ENCODE measurements around the gene NUP42. TPM values are rescaled to one million over a fixed set of nuclear protein-coding genes. Genes with fewer than 3 reads are reported as not detected.

Gene NUP42
- total and polyA plus RNA-seq, 9 of the 15 experiments (the other 6 are each of a cell fraction or from before 2014, with no cell fraction given), result 41.8 to 86.4 (median 71.2) TPM

DNA sequence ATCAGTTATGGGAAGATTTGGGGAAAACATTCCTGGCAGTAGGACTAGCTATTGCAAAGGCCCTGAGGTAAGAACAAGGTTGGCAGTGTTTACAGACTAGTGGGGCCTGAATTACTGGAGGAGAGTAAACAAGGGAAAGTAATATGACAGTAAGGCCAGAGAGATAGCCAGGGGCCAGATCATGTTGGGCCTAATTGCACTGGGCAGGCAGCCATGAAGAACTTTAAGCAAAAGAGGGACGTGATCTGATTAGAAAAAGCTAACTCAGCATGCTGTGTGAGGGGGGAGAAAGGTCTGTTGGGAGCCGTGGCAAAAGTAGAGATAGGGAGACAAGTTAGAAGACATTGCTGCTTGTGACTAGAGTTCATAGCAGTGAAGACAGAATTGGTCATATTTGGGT is 9.2 kb downstream of the NUP42 start (continued):
- TF ChIP-seq CXXC5 (CRISPR knock-in tag; IDR thresholded peaks at IDR 0.05), result peak; percentile 61
- TF ChIP-seq PCBP2 (IDR thresholded peaks at IDR 0.05; ENCODE audit: low read depth, low read length, poor library complexity, severe bottlenecking), result no peak
- TF ChIP-seq, protein P1, sequence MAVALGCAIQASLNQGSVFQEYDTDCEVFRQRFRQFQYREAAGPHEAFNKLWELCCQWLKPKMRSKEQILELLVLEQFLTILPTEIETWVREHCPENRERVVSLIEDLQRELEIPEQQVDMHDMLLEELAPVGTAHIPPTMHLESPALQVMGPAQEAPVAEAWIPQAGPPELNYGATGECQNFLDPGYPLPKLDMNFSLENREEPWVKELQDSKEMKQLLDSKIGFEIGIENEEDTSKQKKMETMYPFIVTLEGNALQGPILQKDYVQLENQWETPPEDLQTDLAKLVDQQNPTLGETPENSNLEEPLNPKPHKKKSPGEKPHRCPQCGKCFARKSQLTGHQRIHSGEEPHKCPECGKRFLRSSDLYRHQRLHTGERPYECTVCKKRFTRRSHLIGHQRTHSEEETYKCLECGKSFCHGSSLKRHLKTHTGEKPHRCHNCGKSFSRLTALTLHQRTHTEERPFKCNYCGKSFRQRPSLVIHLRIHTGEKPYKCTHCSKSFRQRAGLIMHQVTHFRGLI (CRISPR knock-in tag; IDR thresholded peaks at IDR 0.05), result no peak
- TF ChIP-seq, protein P2, sequence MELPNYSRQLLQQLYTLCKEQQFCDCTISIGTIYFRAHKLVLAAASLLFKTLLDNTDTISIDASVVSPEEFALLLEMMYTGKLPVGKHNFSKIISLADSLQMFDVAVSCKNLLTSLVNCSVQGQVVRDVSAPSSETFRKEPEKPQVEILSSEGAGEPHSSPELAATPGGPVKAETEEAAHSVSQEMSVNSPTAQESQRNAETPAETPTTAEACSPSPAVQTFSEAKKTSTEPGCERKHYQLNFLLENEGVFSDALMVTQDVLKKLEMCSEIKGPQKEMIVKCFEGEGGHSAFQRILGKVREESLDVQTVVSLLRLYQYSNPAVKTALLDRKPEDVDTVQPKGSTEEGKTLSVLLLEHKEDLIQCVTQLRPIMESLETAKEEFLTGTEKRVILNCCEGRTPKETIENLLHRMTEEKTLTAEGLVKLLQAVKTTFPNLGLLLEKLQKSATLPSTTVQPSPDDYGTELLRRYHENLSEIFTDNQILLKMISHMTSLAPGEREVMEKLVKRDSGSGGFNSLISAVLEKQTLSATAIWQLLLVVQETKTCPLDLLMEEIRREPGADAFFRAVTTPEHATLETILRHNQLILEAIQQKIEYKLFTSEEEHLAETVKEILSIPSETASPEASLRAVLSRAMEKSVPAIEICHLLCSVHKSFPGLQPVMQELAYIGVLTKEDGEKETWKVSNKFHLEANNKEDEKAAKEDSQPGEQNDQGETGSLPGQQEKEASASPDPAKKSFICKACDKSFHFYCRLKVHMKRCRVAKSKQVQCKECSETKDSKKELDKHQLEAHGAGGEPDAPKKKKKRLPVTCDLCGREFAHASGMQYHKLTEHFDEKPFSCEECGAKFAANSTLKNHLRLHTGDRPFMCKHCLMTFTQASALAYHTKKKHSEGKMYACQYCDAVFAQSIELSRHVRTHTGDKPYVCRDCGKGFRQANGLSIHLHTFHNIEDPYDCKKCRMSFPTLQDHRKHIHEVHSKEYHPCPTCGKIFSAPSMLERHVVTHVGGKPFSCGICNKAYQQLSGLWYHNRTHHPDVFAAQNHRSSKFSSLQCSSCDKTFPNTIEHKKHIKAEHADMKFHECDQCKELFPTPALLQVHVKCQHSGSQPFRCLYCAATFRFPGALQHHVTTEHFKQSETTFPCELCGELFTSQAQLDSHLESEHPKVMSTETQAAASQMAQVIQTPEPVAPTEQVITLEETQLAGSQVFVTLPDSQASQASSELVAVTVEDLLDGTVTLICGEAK (IDR thresholded peaks at IDR 0.05), result peak; percentile 37
- TF ChIP-seq, protein P2 (CRISPR knock-in tag; IDR thresholded peaks at IDR 0.05), result no peak
- 0 out of 2 replicates have a peak, but pooled peaks have one; percentile 27 for TF ChIP-seq ZNF644 (tag; IDR thresholded peaks at IDR 0.05; ENCODE audit: low read depth)
- no peak for TF ChIP-seq SREBF2 (CRISPR knock-in tag; IDR thresholded peaks at IDR 0.05)
- TF ChIP-seq NFXL1 (CRISPR knock-in tag; IDR thresholded peaks at IDR 0.05), result no peak
- no peak for TF ChIP-seq TCFL5 (CRISPR knock-in tag; conservative IDR thresholded peaks at IDR 0.05)
- TF ChIP-seq, protein P3, sequence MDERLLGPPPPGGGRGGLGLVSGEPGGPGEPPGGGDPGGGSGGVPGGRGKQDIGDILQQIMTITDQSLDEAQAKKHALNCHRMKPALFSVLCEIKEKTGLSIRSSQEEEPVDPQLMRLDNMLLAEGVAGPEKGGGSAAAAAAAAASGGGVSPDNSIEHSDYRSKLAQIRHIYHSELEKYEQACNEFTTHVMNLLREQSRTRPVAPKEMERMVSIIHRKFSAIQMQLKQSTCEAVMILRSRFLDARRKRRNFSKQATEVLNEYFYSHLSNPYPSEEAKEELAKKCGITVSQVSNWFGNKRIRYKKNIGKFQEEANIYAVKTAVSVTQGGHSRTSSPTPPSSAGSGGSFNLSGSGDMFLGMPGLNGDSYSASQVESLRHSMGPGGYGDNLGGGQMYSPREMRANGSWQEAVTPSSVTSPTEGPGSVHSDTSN (CRISPR knock-in tag; IDR thresholded peaks at IDR 0.05; ENCODE audit: low read depth), result no peak
- TF ChIP-seq, protein P3 (tag; conservative IDR thresholded peaks at IDR 0.05; ENCODE audit: low read depth), result peak; percentile 36; the same call in 1 of the 2 replicates
- TF ChIP-seq ZNF431 (CRISPR knock-in tag; IDR thresholded peaks at IDR 0.05), result no peak
- TF ChIP-seq, protein P4, sequence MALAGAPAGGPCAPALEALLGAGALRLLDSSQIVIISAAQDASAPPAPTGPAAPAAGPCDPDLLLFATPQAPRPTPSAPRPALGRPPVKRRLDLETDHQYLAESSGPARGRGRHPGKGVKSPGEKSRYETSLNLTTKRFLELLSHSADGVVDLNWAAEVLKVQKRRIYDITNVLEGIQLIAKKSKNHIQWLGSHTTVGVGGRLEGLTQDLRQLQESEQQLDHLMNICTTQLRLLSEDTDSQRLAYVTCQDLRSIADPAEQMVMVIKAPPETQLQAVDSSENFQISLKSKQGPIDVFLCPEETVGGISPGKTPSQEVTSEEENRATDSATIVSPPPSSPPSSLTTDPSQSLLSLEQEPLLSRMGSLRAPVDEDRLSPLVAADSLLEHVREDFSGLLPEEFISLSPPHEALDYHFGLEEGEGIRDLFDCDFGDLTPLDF (CRISPR knock-in tag; IDR thresholded peaks at IDR 0.05), result no peak
